HG03575 (cell line): ENCODE measurements around the gene MITD1.
"Not testable (repeated sequence)": the region's sequence is repeated elsewhere in the genome, so short reads cannot be mapped to it uniquely, and the experiment has no call there.

Source experiments
- ATAC-seq: cut with Tn5 transposase; IDR thresholded peaks from one replicate; pipeline ENCODE4 v1.9.1; 2021; ENCODE audit not compliant: unreplicated experiment, insufficient number of reproducible peaks, low FRiP score; ENCODE audit errors: extremely low read depth

Gene MITD1

DNA sequence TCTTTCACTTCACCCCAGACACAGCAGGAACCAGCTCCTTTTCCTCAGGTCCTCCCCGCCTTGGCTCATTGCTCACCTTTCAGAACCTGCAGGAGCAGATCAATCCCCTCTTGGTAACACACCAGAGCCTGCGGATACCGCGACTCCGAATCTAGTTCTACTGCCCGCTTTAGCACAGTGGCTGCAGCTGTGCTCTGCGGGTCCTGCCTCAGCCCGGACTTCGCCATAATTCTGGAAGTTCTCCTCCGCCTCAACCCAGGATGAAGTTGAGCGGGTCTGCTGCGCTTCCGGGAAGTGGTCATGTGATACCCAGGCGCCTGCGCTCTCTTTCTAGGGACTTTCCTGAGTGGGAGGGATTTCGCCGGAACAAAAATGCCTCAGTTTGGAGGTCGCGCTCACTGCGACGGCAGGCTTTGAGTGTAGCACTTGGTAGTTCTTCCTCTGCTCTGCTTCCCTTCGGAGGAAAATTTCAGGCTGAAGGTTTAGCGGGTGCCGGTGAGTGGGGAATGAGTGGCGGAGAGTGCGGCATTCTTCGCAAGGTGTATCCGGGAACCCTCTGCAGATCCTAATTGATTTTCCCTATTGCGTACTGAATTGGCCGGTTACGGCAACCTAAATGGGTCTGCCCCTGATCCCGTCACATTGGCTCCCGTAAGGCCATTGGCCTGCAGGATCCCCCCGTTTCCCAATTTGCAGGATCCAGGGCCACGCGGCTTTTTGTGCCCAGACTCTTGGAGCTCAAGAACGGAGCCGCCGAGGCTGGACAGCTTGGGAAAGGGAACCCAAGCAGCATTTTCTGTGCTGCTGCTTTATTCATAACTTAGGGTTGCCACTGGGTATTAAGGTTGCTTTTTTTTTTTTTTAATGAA lies at the start of gene MITD1, which contains the start of gene MRPL30:
Gene MITD1, minus strand, starts transcription at position 304 of the 869 bp plus-strand sequence. Its CDS starts 77 bp downstream, at position 227.
Gene MRPL30, plus strand, starts transcription at position 430 of the 869 bp plus-strand sequence. CDS start 5,020 bp downstream, outside the sequence.
- peak; percentile 64 for ATAC-seq

GRCh38 chr2:99217929-99218501 lies 37.2 kb upstream of the MITD1 start:
- no peak for ATAC-seq

DNA sequence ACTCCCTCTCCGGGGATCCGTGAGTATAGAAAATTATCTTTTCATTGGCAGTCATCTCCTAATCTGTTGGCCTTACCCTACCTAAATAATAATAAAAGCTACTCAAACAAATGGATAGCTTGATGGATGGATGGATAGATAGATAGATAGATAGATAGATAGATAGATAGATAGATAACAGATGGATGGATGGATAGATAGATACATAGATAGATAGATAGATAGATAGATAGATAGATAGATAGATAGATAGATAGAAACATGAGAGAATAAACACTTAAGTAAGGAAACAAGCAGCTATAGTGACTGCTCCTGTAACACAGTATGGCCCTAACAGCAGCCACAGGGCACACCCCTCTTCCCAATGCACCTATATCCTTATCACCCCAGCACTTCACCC lies 35.2 kb upstream of the MITD1 start:
- no peak for ATAC-seq

DNA sequence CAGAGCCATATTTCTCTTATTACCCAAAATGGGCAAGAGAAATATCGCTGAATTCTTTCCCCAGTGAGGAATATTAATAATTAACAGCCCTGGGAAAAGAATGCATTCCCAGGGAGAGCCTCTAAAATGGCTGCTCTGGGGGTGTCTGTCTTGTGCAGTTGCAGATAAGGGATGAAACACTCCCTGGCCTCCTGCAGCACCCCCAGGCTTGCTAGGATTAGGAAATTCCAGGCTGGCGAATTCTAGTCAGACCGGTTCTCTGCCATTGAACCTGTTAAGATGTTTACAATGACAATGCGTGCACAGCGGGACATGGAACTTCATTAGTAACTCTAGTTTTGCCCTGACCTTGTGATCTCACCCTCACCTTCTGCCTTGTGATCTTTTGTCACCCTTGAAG lies 24.6 kb upstream of the MITD1 start:
- no peak for ATAC-seq

GRCh38 chr2:99201959-99202678 lies 21.3 kb upstream of the MITD1 start:
- no peak for ATAC-seq

DNA sequence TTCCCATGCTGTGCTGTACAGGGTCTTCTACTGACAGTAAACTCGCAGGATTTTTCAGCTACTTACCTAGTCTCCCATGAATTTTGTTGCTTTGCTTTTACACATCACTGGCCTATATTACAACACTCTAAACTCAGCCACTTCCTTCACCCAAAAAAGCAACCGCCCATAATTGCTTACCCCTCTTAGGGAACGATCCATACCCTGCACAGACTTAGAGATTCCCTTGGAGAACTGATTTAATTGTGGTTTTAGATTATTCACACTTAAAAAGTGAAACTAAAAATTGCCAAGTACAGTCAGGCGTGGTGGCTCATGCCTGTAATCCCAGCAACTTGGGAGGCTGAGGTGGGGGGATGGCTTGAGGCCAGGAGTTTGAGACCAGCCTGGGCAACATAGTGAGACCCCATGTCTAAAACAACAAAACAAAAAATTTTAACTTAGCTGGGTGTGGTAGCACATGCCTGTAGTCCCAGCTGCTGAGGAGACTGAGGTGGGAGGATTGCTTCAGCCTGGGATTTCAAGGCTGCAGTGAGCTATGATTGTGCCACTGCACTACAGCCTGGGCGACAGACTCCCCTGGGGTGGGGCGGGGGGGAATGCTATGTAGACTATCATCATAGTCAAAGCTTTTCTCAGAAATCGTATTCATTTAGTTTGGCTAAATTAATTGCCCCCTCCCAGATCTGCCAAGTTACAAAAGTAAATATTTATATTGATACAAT lies 19.4 kb upstream of the MITD1 start:
- no peak for ATAC-seq

GRCh38 chr2:99198103-99198841 lies 17.4 kb upstream of the MITD1 start:
- no peak for ATAC-seq

GRCh38 chr2:99192364-99192763 lies 11.5 kb upstream of the MITD1 start:
- not testable (repeated sequence) for ATAC-seq

DNA sequence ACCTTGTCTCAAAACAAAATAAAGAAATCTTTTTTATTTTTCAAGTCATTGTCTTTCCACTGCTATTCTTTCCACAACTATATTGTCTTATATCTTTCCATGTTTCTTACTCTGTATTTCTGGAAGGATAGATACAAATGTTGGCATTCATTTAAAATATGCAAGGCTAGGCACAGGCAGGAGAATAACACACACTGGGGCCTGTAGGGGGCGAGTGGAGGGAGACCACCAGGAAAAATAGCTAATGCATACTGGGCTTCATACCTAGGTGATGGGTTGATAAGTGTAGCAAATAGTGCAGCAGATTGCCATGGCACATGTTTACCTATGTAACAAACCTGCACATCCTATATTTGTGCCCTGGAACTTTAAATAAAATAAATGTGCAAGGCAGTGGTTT lies 9.7 kb upstream of the MITD1 start:
- ATAC-seq = no peak

DNA sequence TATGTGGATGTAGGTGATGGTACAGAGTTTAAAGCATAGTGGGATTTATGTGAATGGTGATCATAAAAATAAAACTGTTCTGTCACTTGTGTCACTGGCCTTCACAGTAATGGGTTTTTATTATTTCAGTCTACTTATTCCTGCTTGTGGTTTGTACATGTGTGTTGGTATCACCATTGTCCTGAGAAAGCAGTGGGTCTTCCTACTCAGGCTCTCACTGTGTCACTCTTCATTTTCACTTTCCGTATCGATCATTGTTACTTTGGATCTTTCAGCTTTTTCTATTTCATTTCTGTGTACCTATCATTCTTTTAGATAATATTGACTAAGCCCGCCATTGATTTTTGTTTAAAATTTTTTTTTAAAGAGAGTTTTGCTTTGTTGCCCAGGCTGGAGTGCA lies 7.5 kb upstream of the MITD1 start:
- ATAC-seq = no peak

GRCh38 chr2:99187011-99187410 lies 6.2 kb upstream of the MITD1 start:
- no peak for ATAC-seq

DNA sequence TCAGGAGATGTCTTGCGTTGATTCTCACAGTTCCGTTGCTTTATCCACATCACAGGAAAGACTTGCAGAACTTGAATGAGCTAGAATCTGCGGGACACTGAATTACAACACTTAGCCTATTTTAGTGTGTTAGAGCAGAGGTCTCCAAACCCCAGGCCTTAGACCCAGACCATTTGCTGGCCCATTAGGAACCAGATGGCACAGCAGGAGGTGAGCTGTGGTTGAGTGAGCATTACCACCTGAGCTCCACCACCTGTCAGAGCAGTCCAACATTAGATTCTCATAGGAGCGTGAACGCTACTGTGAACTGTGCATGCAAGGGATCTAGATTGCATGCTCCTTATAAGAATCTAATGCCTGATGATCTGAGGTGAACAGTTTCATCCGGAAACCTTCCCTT lies 4.0 kb upstream of the MITD1 start:
- ATAC-seq = no peak

DNA sequence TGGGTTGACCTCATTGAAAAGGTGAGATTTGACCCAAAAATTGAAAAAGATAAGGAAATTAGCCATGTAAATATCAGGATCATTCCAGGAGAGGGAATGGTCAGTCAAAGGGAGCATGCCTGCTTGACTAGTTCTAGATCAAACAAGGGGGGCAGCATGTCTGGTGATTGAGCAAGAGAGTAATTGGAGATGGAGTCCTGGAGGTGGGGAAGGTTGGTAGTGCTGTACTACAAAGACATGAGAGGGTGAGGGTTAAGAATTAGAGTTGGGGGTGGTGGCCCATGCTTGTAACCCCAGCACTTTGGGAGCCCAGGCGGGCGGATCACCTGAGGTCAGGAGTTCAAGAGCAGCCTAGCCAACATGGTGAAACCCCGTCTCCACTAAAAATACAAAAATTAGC lies 2.2 kb upstream of the MITD1 start:
- ATAC-seq = no peak

DNA sequence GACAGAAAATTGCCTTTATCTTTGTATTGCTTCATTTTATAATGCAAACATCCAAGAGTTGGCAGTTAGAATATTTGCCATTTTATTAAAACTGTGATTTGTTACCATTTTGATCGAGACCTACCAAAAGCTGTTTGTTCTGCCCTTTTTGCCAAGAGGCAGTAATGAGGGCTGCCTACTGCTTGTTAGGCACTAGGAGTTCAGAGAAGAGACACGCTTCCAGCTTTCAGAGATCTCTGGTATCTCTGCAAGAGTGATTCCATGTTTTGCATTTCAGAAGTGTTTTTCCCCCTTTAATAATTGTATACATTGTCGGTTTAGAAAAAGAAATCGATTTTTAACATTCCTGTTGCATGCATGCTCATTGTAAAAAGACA lies 754 bp upstream of the MITD1 start:
- ATAC-seq = no peak

DNA sequence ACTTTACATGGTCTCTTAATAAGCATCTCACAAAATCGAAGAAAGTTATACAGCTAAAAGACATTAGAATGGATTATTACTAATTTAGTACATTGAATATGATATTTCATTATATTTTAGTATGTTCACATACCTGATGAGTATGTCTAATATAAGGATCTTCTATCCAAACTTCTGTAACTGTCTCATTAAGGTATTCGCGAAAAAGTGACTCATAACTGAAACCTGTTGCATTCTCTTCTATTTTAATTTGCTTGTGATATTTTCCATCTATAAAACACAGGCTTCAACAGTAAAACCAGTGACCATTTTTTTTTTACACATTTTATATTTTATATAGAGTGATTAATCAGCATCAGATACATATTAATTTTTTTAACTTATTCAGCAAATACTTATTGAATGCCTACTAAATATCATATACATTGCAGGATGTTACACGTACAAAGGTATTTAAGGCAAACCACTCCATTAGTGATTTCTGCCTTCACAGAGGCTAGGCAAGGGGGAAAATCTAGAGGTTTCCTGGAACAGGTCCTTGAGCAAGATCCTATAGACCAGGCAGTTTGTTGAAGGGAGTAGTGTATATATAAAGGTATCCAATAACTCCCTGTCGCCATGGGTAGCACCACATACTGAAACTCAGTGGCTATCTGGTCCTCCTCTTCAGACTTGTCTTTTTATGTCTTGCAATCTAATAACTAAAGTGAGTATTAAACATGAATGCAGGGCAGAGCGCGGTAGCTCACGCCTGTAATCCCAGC lies 9.3 kb downstream of the MITD1 start:
- ATAC-seq = no peak

GRCh38 chr2:99169534-99169933 lies 11.3 kb downstream of the MITD1 start:
- no peak for ATAC-seq

- ATAC-seq = no peak
These were observed 14.6 kb downstream of the MITD1 start for GRCh38 chr2:99166218-99166617.

DNA sequence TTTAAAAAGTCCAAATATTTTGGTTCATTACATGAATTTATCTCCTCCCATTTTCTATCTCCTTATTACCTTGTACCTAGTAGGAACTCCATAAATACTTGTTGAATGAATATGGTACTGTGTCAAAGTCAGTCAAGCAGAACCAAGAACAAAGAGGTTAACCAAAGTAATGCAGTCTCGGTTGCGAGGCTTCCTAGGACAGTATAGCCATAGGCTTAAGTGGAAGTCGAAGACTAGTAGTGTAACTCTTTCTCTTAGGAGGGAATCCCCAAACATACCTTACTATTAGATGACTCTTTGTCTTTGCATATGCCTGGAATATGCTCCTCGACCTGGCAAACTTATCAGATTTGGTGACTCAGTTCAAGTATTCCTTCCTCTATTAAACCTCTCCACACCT lies 21.3 kb downstream of the MITD1 start:
- ATAC-seq = no peak
